ENCODE results near the gene KMT2C.

- no peak for TF ChIP-seq CTCF (IDR thresholded peaks at IDR 0.05)
- no peak for TF ChIP-seq POLR2AphosphoS5 (IDR thresholded peaks at IDR 0.05)
Observed at GRCh38 chr7:152108359-152108758, 327.4 kb downstream of the KMT2C start.

Measured in stomach (tissue), 4 donors.